Renal pelvis (tissue), 12 donors: ENCODE data around the gene YTHDF2. TPM values are rescaled to one million over a fixed set of nuclear protein-coding genes. Genes with fewer than 3 reads are reported as not detected.
"Not testable (repeated sequence)": the region's sequence is repeated elsewhere in the genome, so short reads cannot be mapped to it uniquely, and the experiment has no call there.

Experiments
- DNase-seq: peaks from one replicate; pipeline ENCODE4 v3.0.0-alpha.2; 2013
- long read RNA-seq, 16 experiments: transcript quantifications; one replicate each; lab custom pipeline, GENCODE V29; 2026
- polyA plus RNA-seq, 3 donors: library from polyadenylated mRNA; unstranded; fragments of 120-200 nt; gene quantifications; one replicate each; pipeline ENCODE4 v1.2.1, GENCODE V29; 2013; ENCODE audit not compliant: insufficient read length in 3 of 3

YTHDF2 gene
- polyA plus RNA-seq = 10 to 100 TPM; 86.5 to 95.3 (median 92.0) TPM
- long read RNA-seq, donor 1, transcript YTHDF2-201 (5 exons, 2,925 nt) = major isoform, 9 of 30 reads
- long read RNA-seq, donor 1, partial matches to known transcripts = 18 of 30 reads
- long read RNA-seq, donor 1, other reads (novel, unspliced or antisense) = 0 of 30 reads
- long read RNA-seq, donor 2, transcript YTHDF2-201 (5 exons, 2,925 nt) = major isoform, 38 of 104 reads
- long read RNA-seq, donor 2, partial matches to known transcripts = 56 of 104 reads
- long read RNA-seq, donor 2, other reads (novel, unspliced or antisense) = 6 of 104 reads
- long read RNA-seq, donor 3, transcript YTHDF2-201 (5 exons, 2,925 nt) = major isoform, 16 of 49 reads
- long read RNA-seq, donor 3, partial matches to known transcripts = 30 of 49 reads
- long read RNA-seq, donor 3, other reads (novel, unspliced or antisense) = 0 of 49 reads
- long read RNA-seq, donor 4, transcript YTHDF2-201 (5 exons, 2,925 nt) = major isoform, 17 of 70 reads
- long read RNA-seq, donor 4, partial matches to known transcripts = 52 of 70 reads
- long read RNA-seq, donor 4, other reads (novel, unspliced or antisense) = 0 of 70 reads
- long read RNA-seq, donor 5, transcript YTHDF2-201 (5 exons, 2,925 nt) = major isoform, 9 of 27 reads
- long read RNA-seq, donor 5, partial matches to known transcripts = 18 of 27 reads
- long read RNA-seq, donor 5, other reads (novel, unspliced or antisense) = 0 of 27 reads
- long read RNA-seq, donor 6, transcript YTHDF2-201 (5 exons, 2,925 nt) = major isoform, 18 of 74 reads
- long read RNA-seq, donor 6, partial matches to known transcripts = 54 of 74 reads
- long read RNA-seq, donor 6, other reads (novel, unspliced or antisense) = 0 of 74 reads
- long read RNA-seq, donor 7, transcript YTHDF2-201 (5 exons, 2,925 nt) = major isoform, 25 of 94 reads
- long read RNA-seq, donor 7, partial matches to known transcripts = 67 of 94 reads
- long read RNA-seq, donor 7, other reads (novel, unspliced or antisense) = 0 of 94 reads
- long read RNA-seq, donor 8, transcript YTHDF2-201 (5 exons, 2,925 nt) = major isoform, 9 of 15 reads
- long read RNA-seq, donor 8, partial matches to known transcripts = 6 of 15 reads
- long read RNA-seq, donor 8, other reads (novel, unspliced or antisense) = 0 of 15 reads
- long read RNA-seq, donor 9, transcript YTHDF2-201 (5 exons, 2,925 nt) = major isoform, 23 of 87 reads
- long read RNA-seq, donor 9, partial matches to known transcripts = 52 of 87 reads
- long read RNA-seq, donor 9, other reads (novel, unspliced or antisense) = 9 of 87 reads
- long read RNA-seq, donor 10, transcript YTHDF2-201 (5 exons, 2,925 nt) = major isoform, 9 of 62 reads
- long read RNA-seq, donor 10, partial matches to known transcripts = 50 of 62 reads
- long read RNA-seq, donor 10, other reads (novel, unspliced or antisense) = 0 of 62 reads
- long read RNA-seq, donor 11, transcript YTHDF2-201 (5 exons, 2,925 nt) = major isoform, 12 of 39 reads
- long read RNA-seq, donor 11, partial matches to known transcripts = 27 of 39 reads
- long read RNA-seq, donor 11, other reads (novel, unspliced or antisense) = 0 of 39 reads
- long read RNA-seq, donor 12, transcript YTHDF2-201 (5 exons, 2,925 nt) = major isoform, 23 of 91 reads
- long read RNA-seq, donor 12, partial matches to known transcripts = 65 of 91 reads
- long read RNA-seq, donor 12, other reads (novel, unspliced or antisense) = 0 of 91 reads
- long read RNA-seq, donor 13, transcript YTHDF2-201 (5 exons, 2,925 nt) = major isoform, 11 of 13 reads
- long read RNA-seq, donor 13, partial matches to known transcripts = 0 of 13 reads
- long read RNA-seq, donor 13, other reads (novel, unspliced or antisense) = 0 of 13 reads
- long read RNA-seq, donor 14 = 0 reads
- long read RNA-seq, donor 15, transcript YTHDF2-201 (5 exons, 2,925 nt) = major isoform, 18 of 65 reads
- long read RNA-seq, donor 15, partial matches to known transcripts = 46 of 65 reads
- long read RNA-seq, donor 15, other reads (novel, unspliced or antisense) = 0 of 65 reads
- long read RNA-seq, donor 16, transcript YTHDF2-201 (5 exons, 2,925 nt) = major isoform, 25 of 50 reads
- long read RNA-seq, donor 16, partial matches to known transcripts = 15 of 50 reads
- long read RNA-seq, donor 16, other reads (novel, unspliced or antisense) = 8 of 50 reads

DNA sequence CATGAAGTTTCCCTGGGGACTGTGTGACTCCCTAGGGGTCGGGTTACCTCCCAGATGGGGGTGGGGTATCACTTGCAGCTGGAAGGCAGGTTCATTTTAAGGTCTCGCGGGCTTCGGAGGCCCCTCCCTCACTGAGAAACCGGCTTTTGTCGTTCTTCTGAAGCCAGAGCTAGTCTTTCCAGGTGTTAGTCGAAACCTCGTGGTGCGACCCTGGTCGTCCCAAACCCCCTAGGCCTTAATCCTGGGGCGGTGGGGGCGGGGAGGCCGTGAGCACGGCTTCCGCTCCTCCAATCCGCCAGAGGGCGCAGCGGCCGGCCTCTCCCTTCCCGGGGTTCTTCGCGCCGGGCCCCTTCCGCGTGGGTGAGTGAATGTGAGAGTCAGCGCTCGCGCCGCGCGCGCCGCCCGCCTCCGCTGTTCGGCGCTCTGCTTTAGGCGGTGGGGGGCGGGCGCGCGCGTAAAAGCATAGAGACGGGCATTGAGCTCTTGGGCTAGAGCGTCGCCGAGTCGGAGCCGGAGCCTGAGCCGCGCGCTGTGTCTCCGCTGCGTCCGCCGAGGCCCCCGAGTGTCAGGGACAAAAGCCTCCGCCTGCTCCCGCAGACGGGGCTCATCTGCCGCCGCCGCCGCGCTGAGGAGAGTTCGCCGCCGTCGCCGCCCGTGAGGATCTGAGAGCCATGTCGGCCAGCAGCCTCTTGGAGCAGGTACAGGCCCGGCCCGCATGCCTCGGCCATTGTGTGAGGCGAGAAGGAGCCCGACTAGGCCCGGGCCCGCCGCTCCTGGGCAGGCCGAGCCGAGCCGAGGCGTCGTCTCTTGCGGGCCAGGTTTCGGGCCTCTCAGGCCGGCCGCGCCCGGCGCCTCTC is at the start of gene YTHDF2:
YTHDF2 (plus strand) TSS at position 491 of the 857 bp plus-strand sequence; CDS start at position 672, 181 bp downstream.
- peak; percentile 99 for DNase-seq

GRCh38 chr1:28691627-28692026 is 45.1 kb upstream of the YTHDF2 start:
- DNase-seq = not testable (repeated sequence)

- DNase-seq = no peak
These were observed 33.1 kb upstream of the YTHDF2 start for GRCh38 chr1:28703629-28704028.

DNA sequence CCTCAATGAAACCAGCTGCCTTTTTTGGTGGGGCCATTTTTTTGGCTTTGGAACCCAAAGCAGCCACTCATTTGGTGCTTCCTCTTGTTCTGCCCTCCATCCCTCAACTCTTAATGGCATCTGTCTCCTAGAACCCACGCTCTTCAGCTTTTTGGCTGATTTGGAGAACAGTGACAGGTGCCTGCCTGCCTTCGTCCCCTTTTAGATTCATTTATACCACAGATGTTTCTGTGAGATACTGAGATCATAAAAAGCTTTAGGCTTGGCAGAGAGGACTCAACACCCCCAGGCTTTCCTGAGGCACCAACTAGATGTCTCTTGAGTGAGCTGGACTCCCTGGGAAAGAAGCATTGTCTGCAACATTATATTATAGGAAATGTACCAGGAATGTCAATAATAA is 20.4 kb upstream of the YTHDF2 start:
- no peak for DNase-seq

DNA sequence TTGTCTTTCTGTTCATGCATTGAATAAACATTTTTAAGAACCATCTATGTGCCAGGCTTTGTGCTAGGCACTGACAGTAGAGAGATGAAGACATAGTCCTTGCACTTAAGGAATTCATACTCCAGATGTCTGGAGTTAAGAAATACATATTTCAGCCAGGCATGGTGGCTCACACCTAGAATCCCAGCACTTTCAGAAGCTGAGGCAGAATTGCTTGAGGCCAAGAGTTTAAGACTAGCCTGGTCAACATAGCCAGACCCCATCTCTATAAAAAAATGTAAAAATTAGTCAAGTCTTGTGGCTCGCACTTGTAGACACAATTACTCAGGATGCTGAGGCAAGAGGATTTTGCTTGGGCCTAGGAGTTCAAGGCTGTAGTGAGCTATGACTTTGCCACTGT is 18.6 kb upstream of the YTHDF2 start:
- no peak for DNase-seq

DNA sequence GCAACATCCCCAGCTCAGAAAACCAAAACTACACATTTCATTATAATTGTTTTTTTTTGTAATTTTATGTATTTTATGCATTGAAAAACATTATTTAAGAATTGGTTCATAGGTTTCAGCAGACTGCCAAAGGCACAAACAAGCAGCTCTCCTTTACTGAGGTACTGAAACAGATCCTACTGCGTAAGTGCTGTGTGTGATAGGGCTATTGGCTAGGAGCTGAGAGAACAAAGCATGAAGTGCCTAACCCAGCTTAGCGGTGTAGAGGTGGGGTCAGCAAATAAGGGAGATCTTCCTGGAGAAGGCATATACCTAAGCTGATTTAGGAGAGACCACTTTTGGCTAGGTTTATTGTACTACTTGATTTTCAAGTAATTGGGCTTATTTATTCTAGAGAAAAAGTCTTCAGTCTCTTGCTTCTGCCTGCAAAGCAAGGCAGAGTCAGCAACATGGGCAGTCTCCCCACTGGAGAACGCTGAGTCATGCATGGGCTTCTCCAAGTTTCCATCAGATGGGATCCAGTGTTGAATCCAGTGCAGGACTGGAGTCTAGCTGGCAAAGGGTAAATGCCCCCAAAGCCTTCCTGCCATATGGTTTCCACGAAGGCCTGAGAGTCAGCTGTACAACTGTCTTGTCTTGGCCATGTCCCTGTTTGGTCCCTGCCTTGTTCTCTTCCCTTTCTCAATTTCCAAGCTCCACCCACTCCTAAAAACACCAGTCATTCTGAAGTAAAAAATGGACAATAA is 18.0 kb upstream of the YTHDF2 start:
- no peak for DNase-seq

DNA sequence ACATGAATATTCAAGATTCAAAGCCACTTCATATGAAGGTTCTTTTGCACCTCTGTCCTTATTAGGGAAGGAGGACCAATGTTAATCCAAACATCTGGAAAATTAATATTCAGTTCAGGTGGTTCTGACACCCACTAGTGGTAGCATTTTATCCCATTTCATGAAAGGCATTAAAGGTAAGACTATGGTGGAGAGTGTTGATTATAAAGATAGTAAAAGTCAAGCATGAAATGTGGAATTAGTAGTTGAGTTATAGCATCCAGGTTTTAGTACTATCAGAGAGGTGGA is 17.5 kb upstream of the YTHDF2 start:
- DNase-seq = no peak

- no peak for DNase-seq
These were observed 16.4 kb upstream of the YTHDF2 start for GRCh38 chr1:28720376-28720775.

- DNase-seq = not testable (repeated sequence)
These were observed 14.8 kb upstream of the YTHDF2 start for GRCh38 chr1:28721927-28722326.

GRCh38 chr1:28725365-28725764 is 11.4 kb upstream of the YTHDF2 start:
- DNase-seq = not testable (repeated sequence)

DNA sequence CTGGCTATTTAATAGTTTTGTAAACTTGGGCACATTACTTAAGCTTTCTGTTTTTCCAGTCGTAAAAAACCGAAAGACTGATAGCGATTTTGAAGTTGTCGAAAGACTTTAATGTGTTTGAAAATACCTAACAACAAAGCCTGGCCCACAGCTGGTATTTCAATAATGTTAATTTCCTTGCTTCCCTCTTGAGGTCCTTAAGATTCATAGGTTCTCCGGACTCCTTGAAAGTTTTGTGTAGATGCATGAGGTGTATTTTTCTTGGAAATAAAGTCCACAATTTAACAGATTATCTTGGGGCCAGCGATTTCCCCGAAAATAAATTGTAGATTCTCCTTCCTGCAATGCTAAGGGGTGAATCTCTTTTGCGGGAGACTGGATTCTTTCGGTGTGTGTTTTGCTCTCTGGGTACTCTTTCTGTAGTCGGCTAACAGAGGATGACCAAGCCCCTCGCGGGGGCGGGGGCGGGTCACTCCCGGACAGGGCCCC is 735 bp upstream of the YTHDF2 start:
- peak; percentile 41 for DNase-seq

DNA sequence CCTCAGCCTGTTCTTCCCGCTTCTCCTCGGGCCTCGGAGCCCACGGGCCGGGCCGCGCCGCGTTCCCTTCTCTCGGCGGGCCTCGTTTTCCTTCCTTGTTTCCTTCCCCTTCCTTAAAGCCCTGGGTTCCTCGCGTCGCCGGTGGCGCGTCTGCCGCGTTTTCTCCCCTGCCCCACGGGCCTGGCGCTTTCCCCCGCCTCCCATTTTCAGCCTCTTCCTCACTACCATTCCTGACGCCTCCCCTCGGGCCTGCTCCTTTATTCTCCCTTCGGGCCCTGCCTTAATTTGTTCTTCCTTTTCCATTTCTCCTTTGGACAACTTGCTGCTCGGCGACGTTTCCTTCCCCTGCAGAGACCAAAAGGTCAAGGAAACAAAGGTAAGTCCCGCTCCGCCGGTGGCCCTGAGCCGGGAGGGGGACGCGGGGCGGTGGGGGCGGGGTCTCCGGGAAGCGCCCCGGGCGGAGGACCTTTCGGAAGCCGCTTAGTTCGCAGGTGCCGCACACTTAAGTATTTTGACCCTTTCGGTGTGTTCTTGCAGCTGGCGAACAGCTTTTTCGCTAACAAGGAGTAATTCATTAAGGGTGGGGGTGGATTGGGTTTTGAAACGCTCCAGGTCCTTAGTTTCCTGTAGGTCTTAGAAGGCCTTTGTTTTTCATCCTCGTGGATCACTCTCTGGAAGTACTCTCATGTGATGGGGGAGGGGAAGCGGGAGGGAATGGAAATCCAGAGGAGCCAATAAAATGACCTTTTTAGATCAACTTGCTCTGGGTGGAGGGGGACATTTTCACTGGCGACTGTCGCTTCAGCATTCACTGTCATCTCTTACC is 780 bp downstream of the YTHDF2 start:
- peak; percentile 71 for DNase-seq

- no peak for DNase-seq
These were observed 3.4 kb downstream of the YTHDF2 start for GRCh38 chr1:28740118-28740517.

GRCh38 chr1:28744184-28744583 is 7.4 kb downstream of the YTHDF2 start:
- DNase-seq = no peak

DNA sequence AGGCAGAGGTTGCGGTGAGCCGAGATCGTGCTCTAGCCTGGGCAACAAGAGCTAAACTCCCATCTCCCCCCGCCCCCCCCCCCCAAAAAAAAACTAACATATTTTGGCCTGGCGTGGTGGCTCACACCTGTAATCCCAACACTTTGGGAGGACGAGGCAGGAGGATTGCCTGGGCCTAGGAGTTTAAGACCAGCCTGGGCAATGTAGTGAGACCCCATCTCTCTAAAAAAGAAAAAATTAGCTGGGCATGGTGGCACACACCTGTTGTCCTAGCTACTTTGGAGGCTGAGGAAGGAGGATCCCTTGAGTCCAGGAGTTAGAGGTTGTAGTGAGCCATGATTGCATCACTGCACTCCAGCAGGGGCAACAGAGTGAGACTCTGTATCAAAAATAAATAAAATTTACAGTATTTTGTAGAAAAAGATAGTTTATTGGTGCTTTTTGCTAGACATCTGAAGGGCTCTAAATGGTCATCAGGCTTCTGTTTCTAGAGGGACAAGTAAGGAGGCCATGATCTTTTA is 9.0 kb downstream of the YTHDF2 start:
- no peak for DNase-seq

- DNase-seq = no peak
These were observed 13.6 kb downstream of the YTHDF2 start for GRCh38 chr1:28750330-28750729.

GRCh38 chr1:28750771-28751294 is 14.1 kb downstream of the YTHDF2 start:
- not testable (repeated sequence) for DNase-seq
